ENCODE results near the gene MAST4. TPM values are rescaled to one million over a fixed set of nuclear protein-coding genes. Genes with fewer than 3 reads are reported as not detected.
A peak's percentile ranks its signal among the peaks of the same experiment; 100 is the strongest.

Gene MAST4
- total and polyA plus RNA-seq, 2 of the 8 experiments (the other 6 are each of a cell fraction or from before 2014, with no cell fraction given), result 1.5 to 2.6 TPM

DNA sequence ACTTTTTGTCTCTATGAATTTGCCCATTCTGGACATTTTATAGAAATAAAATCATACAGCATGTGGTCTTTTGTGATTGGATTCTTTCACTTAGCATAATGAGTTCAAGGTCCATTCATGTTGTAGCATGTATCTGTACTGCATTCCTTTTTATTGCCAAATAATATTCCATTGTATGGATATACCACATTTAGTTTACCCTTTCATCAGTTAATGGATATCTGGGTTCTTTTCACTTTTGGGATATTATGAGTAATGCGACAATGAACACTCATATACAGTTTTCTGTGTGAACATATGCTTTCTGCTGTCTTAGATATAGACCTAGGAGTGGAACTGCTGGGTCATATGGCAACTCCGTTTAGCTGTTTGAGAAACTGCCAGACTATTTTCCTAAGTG lies 41.3 kb upstream of the MAST4 start:
- CTCF ChIA-PET (ENCODE audit: partially characterized antibody), result interaction anchor here (1.1 to 1.4 kb wide), 2 partner anchors 202 to 249 kb away, joined by 3 to 4 read pairs; no protein-coding TSS in a partner anchor

More for the DNA sequence above, 41.3 kb upstream of the MAST4 start:
- Histone ChIP-seq H4K20me1 (replicated peaks in 1 of 2; ENCODE audit: control insufficient read depth in 1 of 2, insufficient read depth in 2 of 2, low read length in 2 of 2) (no peaks in the 10 kb centered on the region), H2BK5ac (ENCODE audit: low read depth, low read length) (no peak overlapping the region), H3K79me2 (ENCODE audit: control insufficient read depth in 1 of 2, insufficient read depth in 2 of 2, low read length in 2 of 2) (no peaks in the 10 kb centered on the region), H3K9ac (replicated peaks in 1 of 4; ENCODE audit: extremely low read depth in 1 of 4, low read depth in 3 of 4, low read length in 3 of 4) (no peak overlapping the region), H2BK120ac (replicated peaks; ENCODE audit: low read depth, low read length) (no peak overlapping the region), H3K4ac (replicated peaks; ENCODE audit: insufficient read length, low read depth, low read length) (no peak overlapping the region), H3K36me3 (ENCODE audit: control insufficient read depth in 2 of 4, insufficient read depth in 4 of 4, low read length in 3 of 4) (no peaks in the 10 kb centered on the region), H3K18ac (ENCODE audit: extremely low read depth, low read length) (no peak overlapping the region), H3K14ac (ENCODE audit: insufficient read length) (no peak overlapping the region), H3K27me3 (replicated peaks in 1 of 4; ENCODE audit: control insufficient read depth in 3 of 4, extremely low read depth in 1 of 4, insufficient read depth in 3 of 4, low read length in 3 of 4) (no peaks in the 10 kb centered on the region), H3K56ac (replicated peaks; ENCODE audit: insufficient read length, low read depth, low read length) (no peak overlapping the region), H3K9me3 (ENCODE audit: insufficient read depth in 2 of 2, low read depth in 1 of 2, low read length in 1 of 2) (peaks cover 0 to 3% of the 10 kb centered on the region in 2 experiments; a peak in 1 of 4 replicates), H2AK5ac (ENCODE audit: low read depth, low read length) (no peak overlapping the region), H3K4me1 (replicated peaks in 1 of 4; ENCODE audit: control insufficient read depth in 3 of 4, insufficient read depth in 4 of 4, low read length in 3 of 4) (no peaks in the 10 kb centered on the region), H4K8ac (ENCODE audit: extremely low read depth, insufficient read depth, low read length) (no peak overlapping the region), H3K79me1 (ENCODE audit: low read depth, low read length) (no peaks in the 10 kb centered on the region), H2BK20ac (ENCODE audit: low read length) (no peak overlapping the region), H3K23me2 (ENCODE audit: low read depth, low read length) (no peaks in the 10 kb centered on the region), H2BK15ac (ENCODE audit: low read length) (no peak overlapping the region), H3K23ac (ENCODE audit: insufficient read length) (no peak overlapping the region), H3K4me2 (ENCODE audit: insufficient read depth in 1 of 2, low read depth in 2 of 2, low read length in 2 of 2) (no peak overlapping the region), H3K27ac (ENCODE audit: low read depth, low read length) (no peak overlapping the region), H4K5ac (ENCODE audit: insufficient read length, low read depth, low read length) (no peak overlapping the region), H2BK12ac (ENCODE audit: low read depth, low read length) (no peak overlapping the region), H2AFZ (ENCODE audit: low read length) (no peak overlapping the region), H3K4me3 (ENCODE audit: extremely low read depth in 1 of 4, insufficient read depth in 2 of 4, low read depth in 3 of 4, low read length in 4 of 4) (0 out of 8 replicates have a peak overlapping the region, but pooled peaks of 1 of the 4 experiments have one; percentile 4), H4K91ac (replicated peaks; ENCODE audit: insufficient read length, low read length) (no peak overlapping the region)
- FAIRE-seq (no peak), DNase-seq (ENCODE audit: low read depth in 1 of 2, low spot score in 2 of 2) (no peak)
- POLR2A ChIA-PET (ENCODE audit: partially characterized antibody), result no interaction called here
- 0 out of 2 replicates have a peak, but pooled peaks have one; percentile 12 for TF ChIP-seq KDM1A (IDR thresholded peaks at IDR 0.05; ENCODE audit: borderline replicate concordance, low read length)
- TF ChIP-seq ATF3 (IDR thresholded peaks at IDR 0.05; ENCODE audit: insufficient read depth, low read depth, low read length), result no peak
- WGBS, 2 experiments (ENCODE audit: extremely low coverage in 1 of 2, insufficient coverage in 1 of 2, insufficient read length in 1 of 2, insufficient replicate concordance in 2 of 2, low coverage in 1 of 2, low lambda C conversion rate in 2 of 2, missing lambda C conversion rate in 1 of 2), result 90% methylated on average over 2 of the region's 2 CpGs; no CpG with 5 or more reads in 1 of the 2 experiments

Data from H1 (cell line).